Middle frontal gyrus (tissue), 1 donor: Measurements from ENCODE around the gene FRMPD4.

Experiments used
- DNase-seq: peaks from one replicate; pipeline ENCODE4 v3.0.0-alpha.2; 2015; ENCODE audit warnings: low spot score; ENCODE audit errors: extremely low spot score

The FRMPD4 gene

GRCh38 chrX:12617241-12617640, 479.0 kb downstream of the FRMPD4 start:
- no peak for DNase-seq

GRCh38 chrX:12647230-12647629, 509.0 kb downstream of the FRMPD4 start:
- no peak for DNase-seq

- no peak for DNase-seq
Measured at GRCh38 chrX:12648995-12649394, 510.7 kb downstream of the FRMPD4 start.

GRCh38 chrX:12657433-12657832, 519.2 kb downstream of the FRMPD4 start:
- DNase-seq = no peak

- no peak for DNase-seq
Measured at GRCh38 chrX:12657881-12658280, 519.6 kb downstream of the FRMPD4 start.

GRCh38 chrX:12661464-12661863, 523.2 kb downstream of the FRMPD4 start:
- no peak for DNase-seq

GRCh38 chrX:12672367-12673106, 534.3 kb downstream of the FRMPD4 start:
- no peak for DNase-seq

GRCh38 chrX:12673487-12673886, 535.2 kb downstream of the FRMPD4 start:
- no peak for DNase-seq

- DNase-seq = no peak
Measured at GRCh38 chrX:12679522-12679921, 541.2 kb downstream of the FRMPD4 start.

- DNase-seq = no peak
Measured at GRCh38 chrX:12681047-12681446, 542.8 kb downstream of the FRMPD4 start.

GRCh38 chrX:12685541-12685940, 547.3 kb downstream of the FRMPD4 start:
- DNase-seq = no peak

- DNase-seq = no peak
Measured at GRCh38 chrX:12686331-12686730, 548.1 kb downstream of the FRMPD4 start.

- no peak for DNase-seq
Measured at GRCh38 chrX:12690646-12691045, 552.4 kb downstream of the FRMPD4 start.

GRCh38 chrX:12693754-12694153, 555.5 kb downstream of the FRMPD4 start:
- no peak for DNase-seq

- DNase-seq = no peak
Measured at GRCh38 chrX:12700745-12701144, 562.5 kb downstream of the FRMPD4 start.

GRCh38 chrX:12701628-12702027, 563.4 kb downstream of the FRMPD4 start:
- DNase-seq = peak; percentile 3

- DNase-seq = no peak
Measured at GRCh38 chrX:12702509-12703091, 564.3 kb downstream of the FRMPD4 start.

GRCh38 chrX:12704706-12705105, 566.4 kb downstream of the FRMPD4 start:
- no peak for DNase-seq

- no peak for DNase-seq
Measured at GRCh38 chrX:12709047-12709446, 570.8 kb downstream of the FRMPD4 start.

- no peak for DNase-seq
Measured at GRCh38 chrX:12711435-12712040, 573.3 kb downstream of the FRMPD4 start.

GRCh38 chrX:12716574-12716973, 578.3 kb downstream of the FRMPD4 start:
- DNase-seq = no peak

- no peak for DNase-seq
Measured at GRCh38 chrX:12719837-12720236, 581.6 kb downstream of the FRMPD4 start.

- DNase-seq = no peak
Measured at GRCh38 chrX:12721042-12721441, 582.8 kb downstream of the FRMPD4 start.
